K562 (cell line): ENCODE measurements around the gene ADGRD1. TPM values are rescaled to one million over a fixed set of nuclear protein-coding genes. Genes with fewer than 3 reads are reported as not detected.

Experiments used
- BCOR ChIP-seq: fragments of 450-650 bp; IDR thresholded peaks from 2 replicates; pipeline ENCODE4 v1.6.1; 2016
- BRD4 ChIP-seq: fragments of 200-600 bp; sonication (generic); IDR thresholded peaks from 2 replicates; pipeline ENCODE4 v1.6.1; 2017; ENCODE audit warnings: inconsistent platforms
- MGA ChIP-seq: fragments of 450-650 bp; IDR thresholded peaks from 2 replicates; pipeline ENCODE4 v1.6.1; 2016; ENCODE audit warnings: mild to moderate bottlenecking, moderate library complexity
- RBM14 ChIP-seq: fragments of 200-400 bp; formaldehyde crosslinking; IDR thresholded peaks from 2 replicates; pipeline ENCODE4 v1.6.1; 2018; ENCODE audit warnings: low read depth, mild to moderate bottlenecking, low read length, moderate library complexity, borderline replicate concordance; ENCODE audit not compliant: insufficient read depth
- polyA plus RNA-seq, 8 experiments: library from polyadenylated mRNA; depleted of rRNA in 4 of 8; stranded (reverse) in 5 of 8; unstranded in 3 of 8; fragments of >200 nt; fragmentation: Nextera tagmentation in 2 of 8; fragmentation: Illumina TruSeq in 1 of 8; extraction: Ambion mirVana in 2 of 8; extraction: Trizol in 1 of 8; gene quantifications; 2 replicates each; pipeline versions ENCODE4 v1.2.1 to v1.2.3, GENCODE V29; 2011 to 2014; ENCODE audit warnings: inconsistent platforms in 1 of 8, missing spikeins in 1 of 8
- total RNA-seq, 7 experiments: library from RNA; depleted of rRNA in 6 of 7; stranded (reverse); fragments of >200 nt in 6 of 7; fragmentation: Illumina TruSeq in 2 of 7; extraction: Trizol in 2 of 7; gene quantifications; 2 replicates each; pipeline versions ENCODE4 v1.2.1 to v1.2.3, GENCODE V29; 2011 to 2021; ENCODE audit warnings: low replicate concordance in 1 of 7
- TF ChIP-seq, protein P1 (sequence below): fragments of 200-600 bp; sonication (generic); IDR thresholded peaks from one replicate; pipeline ENCODE4 v1.6.1; 2012; ENCODE audit warnings: mild to moderate bottlenecking, low read depth, low read length, inconsistent platforms

The ADGRD1 gene
- total and polyA plus RNA-seq, 9 of the 15 experiments (the other 6 are each of a cell fraction or from before 2014, with no cell fraction given) = 1.7 to 11.7 (median 3.3) TPM

GRCh38 chr12:131000000-131000486, 46.3 kb downstream of the ADGRD1 start (continued):
- TF ChIP-seq MGA (peak; percentile 90), BCOR (peak; percentile 60; the same call in 1 of the 2 replicates), BRD4 (0 out of 2 replicates have a peak, but pooled peaks have one; percentile 58), RBM14 (no peak)
- TF ChIP-seq, protein P1, sequence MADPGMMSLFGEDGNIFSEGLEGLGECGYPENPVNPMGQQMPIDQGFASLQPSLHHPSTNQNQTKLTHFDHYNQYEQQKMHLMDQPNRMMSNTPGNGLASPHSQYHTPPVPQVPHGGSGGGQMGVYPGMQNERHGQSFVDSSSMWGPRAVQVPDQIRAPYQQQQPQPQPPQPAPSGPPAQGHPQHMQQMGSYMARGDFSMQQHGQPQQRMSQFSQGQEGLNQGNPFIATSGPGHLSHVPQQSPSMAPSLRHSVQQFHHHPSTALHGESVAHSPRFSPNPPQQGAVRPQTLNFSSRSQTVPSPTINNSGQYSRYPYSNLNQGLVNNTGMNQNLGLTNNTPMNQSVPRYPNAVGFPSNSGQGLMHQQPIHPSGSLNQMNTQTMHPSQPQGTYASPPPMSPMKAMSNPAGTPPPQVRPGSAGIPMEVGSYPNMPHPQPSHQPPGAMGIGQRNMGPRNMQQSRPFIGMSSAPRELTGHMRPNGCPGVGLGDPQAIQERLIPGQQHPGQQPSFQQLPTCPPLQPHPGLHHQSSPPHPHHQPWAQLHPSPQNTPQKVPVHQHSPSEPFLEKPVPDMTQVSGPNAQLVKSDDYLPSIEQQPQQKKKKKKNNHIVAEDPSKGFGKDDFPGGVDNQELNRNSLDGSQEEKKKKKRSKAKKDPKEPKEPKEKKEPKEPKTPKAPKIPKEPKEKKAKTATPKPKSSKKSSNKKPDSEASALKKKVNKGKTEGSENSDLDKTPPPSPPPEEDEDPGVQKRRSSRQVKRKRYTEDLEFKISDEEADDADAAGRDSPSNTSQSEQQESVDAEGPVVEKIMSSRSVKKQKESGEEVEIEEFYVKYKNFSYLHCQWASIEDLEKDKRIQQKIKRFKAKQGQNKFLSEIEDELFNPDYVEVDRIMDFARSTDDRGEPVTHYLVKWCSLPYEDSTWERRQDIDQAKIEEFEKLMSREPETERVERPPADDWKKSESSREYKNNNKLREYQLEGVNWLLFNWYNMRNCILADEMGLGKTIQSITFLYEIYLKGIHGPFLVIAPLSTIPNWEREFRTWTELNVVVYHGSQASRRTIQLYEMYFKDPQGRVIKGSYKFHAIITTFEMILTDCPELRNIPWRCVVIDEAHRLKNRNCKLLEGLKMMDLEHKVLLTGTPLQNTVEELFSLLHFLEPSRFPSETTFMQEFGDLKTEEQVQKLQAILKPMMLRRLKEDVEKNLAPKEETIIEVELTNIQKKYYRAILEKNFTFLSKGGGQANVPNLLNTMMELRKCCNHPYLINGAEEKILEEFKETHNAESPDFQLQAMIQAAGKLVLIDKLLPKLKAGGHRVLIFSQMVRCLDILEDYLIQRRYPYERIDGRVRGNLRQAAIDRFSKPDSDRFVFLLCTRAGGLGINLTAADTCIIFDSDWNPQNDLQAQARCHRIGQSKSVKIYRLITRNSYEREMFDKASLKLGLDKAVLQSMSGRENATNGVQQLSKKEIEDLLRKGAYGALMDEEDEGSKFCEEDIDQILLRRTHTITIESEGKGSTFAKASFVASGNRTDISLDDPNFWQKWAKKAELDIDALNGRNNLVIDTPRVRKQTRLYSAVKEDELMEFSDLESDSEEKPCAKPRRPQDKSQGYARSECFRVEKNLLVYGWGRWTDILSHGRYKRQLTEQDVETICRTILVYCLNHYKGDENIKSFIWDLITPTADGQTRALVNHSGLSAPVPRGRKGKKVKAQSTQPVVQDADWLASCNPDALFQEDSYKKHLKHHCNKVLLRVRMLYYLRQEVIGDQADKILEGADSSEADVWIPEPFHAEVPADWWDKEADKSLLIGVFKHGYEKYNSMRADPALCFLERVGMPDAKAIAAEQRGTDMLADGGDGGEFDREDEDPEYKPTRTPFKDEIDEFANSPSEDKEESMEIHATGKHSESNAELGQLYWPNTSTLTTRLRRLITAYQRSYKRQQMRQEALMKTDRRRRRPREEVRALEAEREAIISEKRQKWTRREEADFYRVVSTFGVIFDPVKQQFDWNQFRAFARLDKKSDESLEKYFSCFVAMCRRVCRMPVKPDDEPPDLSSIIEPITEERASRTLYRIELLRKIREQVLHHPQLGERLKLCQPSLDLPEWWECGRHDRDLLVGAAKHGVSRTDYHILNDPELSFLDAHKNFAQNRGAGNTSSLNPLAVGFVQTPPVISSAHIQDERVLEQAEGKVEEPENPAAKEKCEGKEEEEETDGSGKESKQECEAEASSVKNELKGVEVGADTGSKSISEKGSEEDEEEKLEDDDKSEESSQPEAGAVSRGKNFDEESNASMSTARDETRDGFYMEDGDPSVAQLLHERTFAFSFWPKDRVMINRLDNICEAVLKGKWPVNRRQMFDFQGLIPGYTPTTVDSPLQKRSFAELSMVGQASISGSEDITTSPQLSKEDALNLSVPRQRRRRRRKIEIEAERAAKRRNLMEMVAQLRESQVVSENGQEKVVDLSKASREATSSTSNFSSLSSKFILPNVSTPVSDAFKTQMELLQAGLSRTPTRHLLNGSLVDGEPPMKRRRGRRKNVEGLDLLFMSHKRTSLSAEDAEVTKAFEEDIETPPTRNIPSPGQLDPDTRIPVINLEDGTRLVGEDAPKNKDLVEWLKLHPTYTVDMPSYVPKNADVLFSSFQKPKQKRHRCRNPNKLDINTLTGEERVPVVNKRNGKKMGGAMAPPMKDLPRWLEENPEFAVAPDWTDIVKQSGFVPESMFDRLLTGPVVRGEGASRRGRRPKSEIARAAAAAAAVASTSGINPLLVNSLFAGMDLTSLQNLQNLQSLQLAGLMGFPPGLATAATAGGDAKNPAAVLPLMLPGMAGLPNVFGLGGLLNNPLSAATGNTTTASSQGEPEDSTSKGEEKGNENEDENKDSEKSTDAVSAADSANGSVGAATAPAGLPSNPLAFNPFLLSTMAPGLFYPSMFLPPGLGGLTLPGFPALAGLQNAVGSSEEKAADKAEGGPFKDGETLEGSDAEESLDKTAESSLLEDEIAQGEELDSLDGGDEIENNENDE = no peak
